GM21528 (cell line): ENCODE data around the gene MDH1B.
"Not testable (repeated sequence)": the region's sequence is repeated elsewhere in the genome, so short reads cannot be mapped to it uniquely, and the experiment has no call there.

Experiments used
- ATAC-seq: cut with Tn5 transposase; IDR thresholded peaks from one replicate; pipeline ENCODE4 v1.9.1; 2021; ENCODE audit warnings: mild to moderate bottlenecking, moderate library complexity; ENCODE audit not compliant: unreplicated experiment, low FRiP score

MDH1B gene

GRCh38 chr2:206774871-206775270 is 9.7 kb upstream of the MDH1B start:
- no peak for ATAC-seq

- no peak for ATAC-seq
Measured at GRCh38 chr2:206766057-206766930, 1.2 kb upstream of the MDH1B start.

GRCh38 chr2:206764673-206765241 is 371 bp downstream of the MDH1B start:
- ATAC-seq = no peak

- ATAC-seq = no peak
Measured at GRCh38 chr2:206756816-206757215, 8.3 kb downstream of the MDH1B start.

- ATAC-seq = no peak
Measured at GRCh38 chr2:206740800-206741199, 24.3 kb downstream of the MDH1B start.

- no peak for ATAC-seq
Measured at GRCh38 chr2:206739271-206739670, 25.9 kb downstream of the MDH1B start.

GRCh38 chr2:206736935-206737334 is 28.2 kb downstream of the MDH1B start:
- no peak for ATAC-seq

GRCh38 chr2:206733341-206733740 is 31.8 kb downstream of the MDH1B start:
- no peak for ATAC-seq

- ATAC-seq = no peak
Measured at GRCh38 chr2:206728277-206729199, 36.6 kb downstream of the MDH1B start.

GRCh38 chr2:206727287-206727686 is 37.8 kb downstream of the MDH1B start:
- ATAC-seq = no peak

GRCh38 chr2:206723288-206723687 is 41.8 kb downstream of the MDH1B start:
- no peak for ATAC-seq

GRCh38 chr2:206721256-206721920 is 43.7 kb downstream of the MDH1B start:
- peak; percentile 87 for ATAC-seq

GRCh38 chr2:206718296-206718695 is 46.8 kb downstream of the MDH1B start, which contains the start of gene DYTN:
TSS of gene DYTN (minus strand) at chr2:206718396. CDS start at chr2:206718279, 117 bp downstream.
- no peak for ATAC-seq

- ATAC-seq = no peak
Measured at GRCh38 chr2:206716623-206717022, 48.5 kb downstream of the MDH1B start.

- not testable (repeated sequence) for ATAC-seq
Measured at GRCh38 chr2:206715183-206715582, 49.9 kb downstream of the MDH1B start.

- no peak for ATAC-seq
Measured at GRCh38 chr2:206713746-206714145, 51.4 kb downstream of the MDH1B start.

GRCh38 chr2:206708286-206708685 is 56.8 kb downstream of the MDH1B start:
- ATAC-seq = no peak

- ATAC-seq = no peak
Measured at GRCh38 chr2:206707164-206707701, 57.9 kb downstream of the MDH1B start.

GRCh38 chr2:206701952-206702605 is 63.0 kb downstream of the MDH1B start:
- no peak for ATAC-seq

- ATAC-seq = no peak
Measured at GRCh38 chr2:206700156-206700555, 65.0 kb downstream of the MDH1B start.
